HCT116 (cell line): ENCODE results near the gene CHTOP. TPM values are rescaled to one million over a fixed set of nuclear protein-coding genes. Genes with fewer than 3 reads are reported as not detected.

ENCODE experiments used
- ATAC-seq: fragments of 200-7000 bp; cut with Tn5 transposase; 2 replicates; pipeline ENCODE4 v1.9.1; 2020; ENCODE audit warnings: mild to moderate bottlenecking, moderate library complexity
- BruUV-seq: library from RNA; stranded (reverse); fragments of 400-500 nt; replicated peaks from 2 replicates; lab custom pipeline; 2021; lab: Mats Ljungman, UMichigan
- CTCF ChIA-PET: fragments of 300-600 bp; sonication (Branson Sonifier 250); formaldehyde crosslinking; loops from one replicate; lab custom pipeline; 2021; ENCODE audit warnings: antibody characterized with exemption; lab: Charles Lee
- POLR2A ChIA-PET: fragments of 300-600, 350-600 bp; sonication (Branson Sonifier 250); formaldehyde crosslinking; loops from one replicate; lab custom pipeline; 2021; ENCODE audit warnings: antibody characterized with exemption; lab: Charles Lee
- RAD21 ChIA-PET, 2 experiments: fragments of 300-600 bp; sonication (Branson Sonifier 250); formaldehyde crosslinking; loops; one replicate each; lab custom pipeline; 2023; ENCODE audit warnings: low total read pairs in 2 of 2; ENCODE audit not compliant: uncharacterized antibody in 2 of 2, unreplicated experiment in 2 of 2, low non-redundant PET in 1 of 2; lab: Charles Lee
- DNase-seq: peaks from one replicate; pipeline ENCODE4 v3.0.0-alpha.2; 2010; ENCODE audit warnings: low read depth, low spot score
- H2AFZ ChIP-seq: fragments of 200-600 bp; shearing (Covaris generic), sonication (generic); 2 replicates; pipeline ENCODE4 v1.6.1; 2017; ENCODE audit warnings: low read depth, mixed run types, mixed read lengths, antibody characterized with exemption, low read length; ENCODE audit not compliant: poor library complexity, severe bottlenecking
- H3K27ac ChIP-seq: 2 replicates; pipeline ENCODE4 v1.5.1; 2012; ENCODE audit warnings: low read depth, low read length
- H3K27me3 ChIP-seq: fragments of 200-600 bp; sonication (generic); 2 replicates; pipeline ENCODE4 v1.6.1; 2016; ENCODE audit warnings: mixed run types, low read length, mixed read lengths; ENCODE audit not compliant: insufficient read depth
- H3K36me3 ChIP-seq, 2 experiments: fragments of 200-500 bp in 1 of 2; fragments of 200-600 bp in 1 of 2; sonication (Bioruptor generic) in 1 of 2; sonication (generic) in 1 of 2; 2 replicates each; pipeline versions ENCODE4 v1.5.1 to v1.6.1; 2014 to 2016; ENCODE audit warnings: low read length in 2 of 2, inconsistent platforms in 1 of 2, mixed read lengths in 1 of 2, mixed run types in 1 of 2; ENCODE audit not compliant: insufficient read depth in 2 of 2, control insufficient read depth in 1 of 2
- H3K4me1 ChIP-seq, 2 experiments: fragments of 200-600 bp in 1 of 2; sonication (generic) in 1 of 2; 2 replicates each; pipeline versions ENCODE4 v1.5.1 to v1.6.1; 2012 to 2017; ENCODE audit warnings: low read length in 2 of 2, inconsistent platforms in 1 of 2, mild to moderate bottlenecking in 1 of 2, mixed read lengths in 1 of 2, mixed run types in 1 of 2, moderate library complexity in 1 of 2; ENCODE audit not compliant: insufficient read depth in 2 of 2, control insufficient read depth in 1 of 2
- H3K4me2 ChIP-seq: fragments of 200-600 bp; sonication (generic); 2 replicates; pipeline ENCODE4 v1.6.1; 2017; ENCODE audit warnings: mixed run types, low read length, mixed read lengths
- H3K4me3 ChIP-seq, 2 experiments: fragments of 200-600 bp in 1 of 2; sonication (generic) in 1 of 2; replicated peaks in 1 of 2; 2 replicates each; pipeline ENCODE4 v1.5.1; 2011 to 2016; ENCODE audit warnings: low read length in 2 of 2, control low read depth in 1 of 2, low read depth in 1 of 2, mild to moderate bottlenecking in 1 of 2, mixed read lengths in 1 of 2, mixed run types in 1 of 2
- H3K79me2 ChIP-seq: fragments of 200-600 bp; sonication (generic); 2 replicates; pipeline ENCODE4 v1.6.1; 2017; ENCODE audit warnings: mild to moderate bottlenecking, mixed run types, low read length, moderate library complexity, mixed read lengths; ENCODE audit not compliant: insufficient read depth
- H3K9ac ChIP-seq: fragments of 200-600 bp; sonication (generic); 2 replicates; pipeline ENCODE4 v1.6.1; 2016; ENCODE audit warnings: low read length, mixed read lengths
- H3K9me2 ChIP-seq: fragments of 200-600 bp; sonication (generic), shearing (Covaris generic); 2 replicates; pipeline ENCODE4 v1.6.1; 2017; ENCODE audit warnings: mixed run types, mild to moderate bottlenecking, moderate library complexity; ENCODE audit not compliant: insufficient read depth
- H3K9me3 ChIP-seq, 2 experiments: fragments of 200-500 bp in 1 of 2; fragments of 200-600 bp in 1 of 2; sonication (Bioruptor generic) in 1 of 2; sonication (generic) in 1 of 2; 2 replicates each; pipeline ENCODE4 v1.6.1; 2014 to 2017; ENCODE audit warnings: low read length in 2 of 2, mixed read lengths in 2 of 2, inconsistent platforms in 1 of 2, low read depth in 1 of 2, mild to moderate bottlenecking in 1 of 2, mixed run types in 1 of 2, moderate library complexity in 1 of 2; ENCODE audit not compliant: control insufficient read depth in 1 of 2, insufficient read depth in 1 of 2
- H4K20me1 ChIP-seq: fragments of 200-600 bp; sonication (generic), shearing (Covaris generic); 2 replicates; pipeline ENCODE4 v1.6.1; 2017; ENCODE audit warnings: mixed run types, mild to moderate bottlenecking, moderate library complexity; ENCODE audit not compliant: insufficient read depth
- CBX3 ChIP-seq: IDR thresholded peaks from 2 replicates; pipeline ENCODE4 v1.6.1; 2012; ENCODE audit warnings: low read depth
- CEBPB ChIP-seq: IDR thresholded peaks from 2 replicates; pipeline ENCODE4 v1.6.1; 2012; ENCODE audit warnings: low read depth
- EGR1 ChIP-seq: IDR thresholded peaks from 2 replicates; pipeline ENCODE4 v1.6.1; 2012; ENCODE audit warnings: low read depth
- ELF1 ChIP-seq: IDR thresholded peaks from 2 replicates; pipeline ENCODE4 v1.6.1; 2012; ENCODE audit warnings: low read depth, borderline replicate concordance
- EZH2 ChIP-seq: fragments of 200-600 bp; sonication (generic); IDR thresholded peaks from 2 replicates; pipeline ENCODE4 v1.6.1; 2017; ENCODE audit warnings: antibody characterized with exemption, mixed run types
- EZH2phosphoT487 ChIP-seq: fragments of 200-600 bp; IDR thresholded peaks from 2 replicates; pipeline ENCODE4 v1.6.1; 2018; ENCODE audit warnings: antibody characterized with exemption, borderline replicate concordance
- FOSL1 ChIP-seq: IDR thresholded peaks from 2 replicates; pipeline ENCODE4 v1.6.1; 2012; ENCODE audit warnings: low read depth
- JUND ChIP-seq: IDR thresholded peaks from 2 replicates; pipeline ENCODE4 v1.6.1; 2012
- POLR2A ChIP-seq: IDR thresholded peaks from 2 replicates; pipeline ENCODE4 v1.7.0; 2011; ENCODE audit warnings: borderline replicate concordance; ENCODE audit not compliant: insufficient read depth, insufficient read length; ENCODE audit errors: extremely low read depth
- POLR2AphosphoS5 ChIP-seq: IDR thresholded peaks from 2 replicates; pipeline ENCODE4 v1.6.1; 2011; ENCODE audit warnings: mild to moderate bottlenecking, low read depth, low read length, moderate library complexity
- RAD21 ChIP-seq: IDR thresholded peaks from 2 replicates; pipeline ENCODE4 v1.6.1; 2012; ENCODE audit warnings: low read depth, mild to moderate bottlenecking
- SIN3A ChIP-seq: IDR thresholded peaks from 2 replicates; pipeline ENCODE4 v1.6.1; 2012; ENCODE audit warnings: low read depth
- SP1 ChIP-seq: IDR thresholded peaks from 2 replicates; pipeline ENCODE4 v1.6.1; 2012; ENCODE audit warnings: low read depth
- TCF7L2 ChIP-seq: IDR thresholded peaks from 2 replicates; pipeline ENCODE4 v1.7.0; 2011; ENCODE audit warnings: borderline replicate concordance, inconsistent platforms; ENCODE audit not compliant: insufficient read depth, insufficient read length; ENCODE audit errors: extremely low read depth
- YY1 ChIP-seq: IDR thresholded peaks from 2 replicates; pipeline ENCODE4 v1.6.1; 2011; ENCODE audit warnings: low read length, low read depth, moderate library complexity, mild to moderate bottlenecking; ENCODE audit not compliant: insufficient replicate concordance; ENCODE audit errors: extremely low read depth
- ZFX ChIP-seq: fragments of 450-650 bp; IDR thresholded peaks from 2 replicates; pipeline ENCODE4 v1.6.1; 2017
- ZNF274 ChIP-seq: fragments of 200-500 bp; sonication (Bioruptor generic); IDR thresholded peaks from 2 replicates; pipeline ENCODE4 v1.6.1; 2014; ENCODE audit warnings: mild to moderate bottlenecking, low read depth, low read length, inconsistent platforms
- intact Hi-C: fragments of 100-400 bp; cut with micrococcal nuclease; formaldehyde crosslinking; loops from 2 replicates; pipeline ENCODE4 v1.10.0; 2022
- total RNA-seq: library from RNA; stranded (reverse); gene quantifications from one replicate; pipeline ENCODE4 v1.2.1, GENCODE V29; 2021; ENCODE audit not compliant: unreplicated experiment
- TF ChIP-seq, protein P1 (sequence below): IDR thresholded peaks from 2 replicates; pipeline ENCODE4 v1.6.1; 2012; ENCODE audit warnings: low read depth
- TF ChIP-seq, protein P2 (sequence below), 3 experiments: fragments of 200-600 bp in 1 of 3; sonication (generic) in 1 of 3; IDR thresholded peaks in 2 of 3; conservative IDR thresholded peaks in 1 of 3; 2 replicates each; pipeline ENCODE4 v1.5.1; 2012 to 2017; ENCODE audit warnings: low read depth in 2 of 3, low read length in 2 of 3, antibody characterized with exemption in 1 of 3, borderline replicate concordance in 1 of 3, control low read depth in 1 of 3, mild to moderate bottlenecking in 1 of 3, mixed read lengths in 1 of 3, mixed run types in 1 of 3, moderate library complexity in 1 of 3; ENCODE audit not compliant: insufficient read depth in 1 of 3
- TF ChIP-seq, protein P3 (sequence below): IDR thresholded peaks from 2 replicates; pipeline ENCODE4 v1.6.1; 2012
- TF ChIP-seq, protein P4 (sequence below): IDR thresholded peaks from 2 replicates; pipeline ENCODE4 v1.6.1; 2012

Gene CHTOP
- total RNA-seq, 1 experiment from 2014 or later: 110 TPM

DNA sequence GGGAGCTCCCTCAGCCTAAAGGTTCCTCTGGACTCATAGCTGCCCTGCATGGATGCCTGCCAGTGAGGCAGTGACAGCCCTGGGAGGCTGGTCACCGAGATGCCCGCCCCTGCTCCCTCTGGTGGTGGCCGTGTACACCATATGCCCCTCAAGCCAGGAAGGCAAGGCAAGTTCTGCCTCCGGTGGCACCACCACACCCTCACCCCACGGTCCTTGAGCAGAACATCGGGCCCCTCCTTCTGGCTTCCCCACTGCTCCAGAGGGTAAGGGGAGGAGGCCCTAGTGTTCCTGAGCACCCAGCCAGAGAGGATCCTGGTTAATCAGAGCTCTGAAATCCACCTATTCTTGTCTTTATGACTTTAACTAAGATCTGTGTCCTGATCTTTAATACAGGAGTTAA lies 16.2 kb upstream of the CHTOP start:
- Histone ChIP-seq H4K20me1 (no peaks in the 10 kb centered on the region), H3K79me2 (peaks cover 25% of the 10 kb centered on the region), H3K27ac (peak overlapping the region; percentile 79), H3K27me3 (no peaks in the 10 kb centered on the region), H3K9ac (peak overlapping the region; percentile 61), H2AFZ (no peak overlapping the region), H3K4me1 (peaks cover 39 to 53% of the 10 kb centered on the region in 2 experiments), H3K4me3 (no peak overlapping the region), H3K9me2 (no peaks in the 10 kb centered on the region), H3K4me2 (peak overlapping the region; percentile 73), H3K36me3 (peaks cover 0 to 4% of the 10 kb centered on the region in 2 experiments; a peak in 2 of 4 replicates), H3K9me3 (no peaks in the 10 kb centered on the region)
- CTCF ChIA-PET: interaction anchor here (1.2 to 7.7 kb wide), 6 partner anchors 10 to 107 kb away, joined by 3 to 76 read pairs (median 9); partner anchors contain the start of genes CHTOP, S100A1 and S100A13
- BruUV-seq: no TSS peak
- RAD21 ChIA-PET: interaction anchor here (1.3 to 2.2 kb wide), 3 partner anchors 10 to 45 kb away, joined by 5 to 9 read pairs (median 8); partner anchors contain the start of gene S100A13 (in 1 of the 2)
- DNase-seq (peak; percentile 57), ATAC-seq (peak; percentile 63)
- POLR2A ChIA-PET: interaction anchor here (1.0 to 8.2 kb wide), 4 partner anchors 8 to 50 kb away, joined by 4 to 172 read pairs (median 12); partner anchors contain the start of genes CHTOP, S100A1 and S100A13
- intact Hi-C loops: loop anchor here (2.0 kb wide), 2 partner anchors 45 to 107 kb away; no protein-coding TSS in a partner anchor
- TF ChIP-seq EZH2 (no peak), JUND (no peak), CBX3 (no peak), CEBPB (no peak), YY1 (peak; percentile 71), ELF1 (no peak), ZFX (no peak), TCF7L2 (no peak), EZH2phosphoT487 (no peak), SP1 (no peak), FOSL1 (no peak), ZNF274 (no peak), EGR1 (no peak), SIN3A (no peak), POLR2AphosphoS5 (peak; percentile 63), RAD21 (no peak), POLR2A (no peak)
- TF ChIP-seq, protein P1, sequence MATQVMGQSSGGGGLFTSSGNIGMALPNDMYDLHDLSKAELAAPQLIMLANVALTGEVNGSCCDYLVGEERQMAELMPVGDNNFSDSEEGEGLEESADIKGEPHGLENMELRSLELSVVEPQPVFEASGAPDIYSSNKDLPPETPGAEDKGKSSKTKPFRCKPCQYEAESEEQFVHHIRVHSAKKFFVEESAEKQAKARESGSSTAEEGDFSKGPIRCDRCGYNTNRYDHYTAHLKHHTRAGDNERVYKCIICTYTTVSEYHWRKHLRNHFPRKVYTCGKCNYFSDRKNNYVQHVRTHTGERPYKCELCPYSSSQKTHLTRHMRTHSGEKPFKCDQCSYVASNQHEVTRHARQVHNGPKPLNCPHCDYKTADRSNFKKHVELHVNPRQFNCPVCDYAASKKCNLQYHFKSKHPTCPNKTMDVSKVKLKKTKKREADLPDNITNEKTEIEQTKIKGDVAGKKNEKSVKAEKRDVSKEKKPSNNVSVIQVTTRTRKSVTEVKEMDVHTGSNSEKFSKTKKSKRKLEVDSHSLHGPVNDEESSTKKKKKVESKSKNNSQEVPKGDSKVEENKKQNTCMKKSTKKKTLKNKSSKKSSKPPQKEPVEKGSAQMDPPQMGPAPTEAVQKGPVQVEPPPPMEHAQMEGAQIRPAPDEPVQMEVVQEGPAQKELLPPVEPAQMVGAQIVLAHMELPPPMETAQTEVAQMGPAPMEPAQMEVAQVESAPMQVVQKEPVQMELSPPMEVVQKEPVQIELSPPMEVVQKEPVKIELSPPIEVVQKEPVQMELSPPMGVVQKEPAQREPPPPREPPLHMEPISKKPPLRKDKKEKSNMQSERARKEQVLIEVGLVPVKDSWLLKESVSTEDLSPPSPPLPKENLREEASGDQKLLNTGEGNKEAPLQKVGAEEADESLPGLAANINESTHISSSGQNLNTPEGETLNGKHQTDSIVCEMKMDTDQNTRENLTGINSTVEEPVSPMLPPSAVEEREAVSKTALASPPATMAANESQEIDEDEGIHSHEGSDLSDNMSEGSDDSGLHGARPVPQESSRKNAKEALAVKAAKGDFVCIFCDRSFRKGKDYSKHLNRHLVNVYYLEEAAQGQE: no peak
- TF ChIP-seq, protein P2, sequence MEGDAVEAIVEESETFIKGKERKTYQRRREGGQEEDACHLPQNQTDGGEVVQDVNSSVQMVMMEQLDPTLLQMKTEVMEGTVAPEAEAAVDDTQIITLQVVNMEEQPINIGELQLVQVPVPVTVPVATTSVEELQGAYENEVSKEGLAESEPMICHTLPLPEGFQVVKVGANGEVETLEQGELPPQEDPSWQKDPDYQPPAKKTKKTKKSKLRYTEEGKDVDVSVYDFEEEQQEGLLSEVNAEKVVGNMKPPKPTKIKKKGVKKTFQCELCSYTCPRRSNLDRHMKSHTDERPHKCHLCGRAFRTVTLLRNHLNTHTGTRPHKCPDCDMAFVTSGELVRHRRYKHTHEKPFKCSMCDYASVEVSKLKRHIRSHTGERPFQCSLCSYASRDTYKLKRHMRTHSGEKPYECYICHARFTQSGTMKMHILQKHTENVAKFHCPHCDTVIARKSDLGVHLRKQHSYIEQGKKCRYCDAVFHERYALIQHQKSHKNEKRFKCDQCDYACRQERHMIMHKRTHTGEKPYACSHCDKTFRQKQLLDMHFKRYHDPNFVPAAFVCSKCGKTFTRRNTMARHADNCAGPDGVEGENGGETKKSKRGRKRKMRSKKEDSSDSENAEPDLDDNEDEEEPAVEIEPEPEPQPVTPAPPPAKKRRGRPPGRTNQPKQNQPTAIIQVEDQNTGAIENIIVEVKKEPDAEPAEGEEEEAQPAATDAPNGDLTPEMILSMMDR (IDR thresholded peaks at IDR 0.05 in 2 of 3, conservative IDR thresholded peaks at IDR 0.05 in 1 of 3; ENCODE audit: borderline replicate concordance in 1 of 3, insufficient read depth in 1 of 3, low read depth in 2 of 3, low read length in 2 of 3): peak in 2 of 3 experiments; percentile 66 to 68; a peak in 4 of 6 replicates
- TF ChIP-seq, protein P3, sequence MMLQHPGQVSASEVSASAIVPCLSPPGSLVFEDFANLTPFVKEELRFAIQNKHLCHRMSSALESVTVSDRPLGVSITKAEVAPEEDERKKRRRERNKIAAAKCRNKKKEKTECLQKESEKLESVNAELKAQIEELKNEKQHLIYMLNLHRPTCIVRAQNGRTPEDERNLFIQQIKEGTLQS: no peak
- TF ChIP-seq, protein P4, sequence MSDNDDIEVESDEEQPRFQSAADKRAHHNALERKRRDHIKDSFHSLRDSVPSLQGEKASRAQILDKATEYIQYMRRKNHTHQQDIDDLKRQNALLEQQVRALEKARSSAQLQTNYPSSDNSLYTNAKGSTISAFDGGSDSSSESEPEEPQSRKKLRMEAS: no peak
